Loucy (cell line): ENCODE measurements around the gene RALGPS2.

Source experiments
- H2AFZ ChIP-seq: fragments of 200-600 bp; sonication (generic); 2 replicates; pipeline ENCODE4 v1.6.0; 2016; ENCODE audit warnings: antibody characterized with exemption, mild to moderate bottlenecking, low read length, moderate library complexity
- H3F3A ChIP-seq: fragments of 200-600 bp; 2 replicates; pipeline ENCODE4 v1.6.0; 2016; ENCODE audit warnings: antibody characterized with exemption, low read depth, mild to moderate bottlenecking
- H3K27me3 ChIP-seq: fragments of 200-600 bp; sonication (generic); 2 replicates; pipeline ENCODE4 v1.6.1; 2014; ENCODE audit warnings: low read length, mild to moderate bottlenecking; ENCODE audit not compliant: insufficient read depth, poor library complexity, severe bottlenecking
- H3K36me3 ChIP-seq: fragments of 200-600 bp; sonication (generic); 2 replicates; pipeline ENCODE4 v1.6.1; 2016; ENCODE audit warnings: low read length; ENCODE audit not compliant: insufficient read depth
- H3K4me1 ChIP-seq: fragments of 200-600 bp; sonication (generic); 2 replicates; pipeline ENCODE4 v1.5.1; 2014; ENCODE audit warnings: low read length, mild to moderate bottlenecking; ENCODE audit not compliant: insufficient read depth, poor library complexity, severe bottlenecking
- H3K4me2 ChIP-seq: fragments of 200-600 bp; sonication (generic); 2 replicates; pipeline ENCODE4 v1.6.0; 2014; ENCODE audit warnings: antibody characterized with exemption, low read length, low read depth, mild to moderate bottlenecking; ENCODE audit not compliant: poor library complexity, severe bottlenecking
- H3K4me3 ChIP-seq: fragments of 200-600 bp; sonication (generic); 2 replicates; pipeline ENCODE4 v1.5.1; 2014; ENCODE audit warnings: low read length, mild to moderate bottlenecking, mixed read lengths; ENCODE audit not compliant: poor library complexity, severe bottlenecking
- H3K79me2 ChIP-seq: fragments of 200-600 bp; sonication (generic); 2 replicates; pipeline ENCODE4 v1.6.1; 2014; ENCODE audit warnings: low read length; ENCODE audit not compliant: insufficient read depth
- H3K9ac ChIP-seq: fragments of 200-600 bp; sonication (generic); 2 replicates; pipeline ENCODE4 v1.6.0; 2014; ENCODE audit warnings: mild to moderate bottlenecking, low read depth, low read length, moderate library complexity; ENCODE audit not compliant: poor library complexity, severe bottlenecking
- H3K9me2 ChIP-seq: fragments of 200-600 bp; sonication (generic); replicated peaks from 2 replicates; pipeline ENCODE4 v1.6.1; 2016; ENCODE audit warnings: low read depth, low read length, mixed read lengths
- H3K9me3 ChIP-seq: fragments of 200-600 bp; sonication (generic); 2 replicates; pipeline ENCODE4 v1.6.1; 2014; ENCODE audit warnings: mild to moderate bottlenecking, antibody characterized with exemption, low read length, low read depth; ENCODE audit not compliant: insufficient read depth
- H4K20me1 ChIP-seq: fragments of 200-600 bp; sonication (generic); 2 replicates; pipeline ENCODE4 v1.6.0; 2014; ENCODE audit warnings: antibody characterized with exemption, low read length, mild to moderate bottlenecking; ENCODE audit not compliant: insufficient read depth, poor library complexity, severe bottlenecking
- CTCF ChIP-seq: fragments of 200-600 bp; sonication (generic); conservative IDR thresholded peaks from 2 replicates; pipeline ENCODE4 v1.5.1; 2014; ENCODE audit warnings: mild to moderate bottlenecking, antibody characterized with exemption, low read length
- EZH2phosphoT487 ChIP-seq: fragments of 200-600 bp; IDR thresholded peaks from 2 replicates; pipeline ENCODE4 v1.6.1; 2018; ENCODE audit warnings: antibody characterized with exemption, mild to moderate bottlenecking, moderate library complexity, borderline replicate concordance

Gene RALGPS2

DNA sequence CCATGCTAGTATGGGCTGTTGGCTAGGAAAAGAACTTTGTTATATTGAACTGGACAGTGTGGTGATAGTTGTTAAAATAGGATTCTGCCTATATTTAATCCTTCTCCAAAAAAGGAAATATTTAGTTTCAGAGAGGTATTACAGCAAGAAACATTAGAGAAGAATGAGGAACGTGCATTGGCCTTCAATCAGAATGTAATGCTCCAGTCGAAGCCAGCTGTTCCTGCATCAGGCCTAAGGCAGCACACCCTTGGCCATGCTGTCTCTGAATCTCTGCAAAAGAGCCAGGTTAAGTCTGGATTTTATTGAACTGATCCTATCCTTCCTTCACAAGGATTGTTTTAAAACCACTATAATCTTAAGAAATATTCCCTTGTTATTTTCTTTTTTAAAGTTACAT lies 35.3 kb upstream of the RALGPS2 start:
- Histone ChIP-seq H3F3A (no peaks in the 10 kb centered on the region), H3K4me1 (no peaks in the 10 kb centered on the region), H3K79me2 (no peaks in the 10 kb centered on the region), H4K20me1 (no peaks in the 10 kb centered on the region), H3K36me3 (no peaks in the 10 kb centered on the region), H3K4me3 (no peak overlapping the region), H2AFZ (no peak overlapping the region), H3K27me3 (no peaks in the 10 kb centered on the region), H3K4me2 (no peak overlapping the region), H3K9me2 (no peaks in the 10 kb centered on the region), H3K9ac (no peak overlapping the region), H3K9me3 (no peaks in the 10 kb centered on the region)
- TF ChIP-seq CTCF (no peak), EZH2phosphoT487 (no peak)

GRCh38 chr1:178690496-178690895 lies 34.5 kb upstream of the RALGPS2 start:
- Histone ChIP-seq H3K27me3 (no peaks in the 10 kb centered on the region), H3K9me3 (no peaks in the 10 kb centered on the region), H3K36me3 (no peaks in the 10 kb centered on the region), H3K9me2 (no peaks in the 10 kb centered on the region), H3F3A (no peaks in the 10 kb centered on the region), H3K4me1 (no peaks in the 10 kb centered on the region), H4K20me1 (no peaks in the 10 kb centered on the region), H3K9ac (no peak overlapping the region), H3K79me2 (no peaks in the 10 kb centered on the region), H2AFZ (no peak overlapping the region), H3K4me3 (no peak overlapping the region), H3K4me2 (no peak overlapping the region)
- TF ChIP-seq EZH2phosphoT487 = no peak
- no peak for TF ChIP-seq CTCF

- no peaks in the 10 kb centered on the region for H3K36me3 ChIP-seq
- no peaks in the 10 kb centered on the region for H3K9me2 ChIP-seq
- no peaks in the 10 kb centered on the region for H3K79me2 ChIP-seq
- H3F3A ChIP-seq = no peaks in the 10 kb centered on the region
- no peak overlapping the region for H3K4me3 ChIP-seq
- H2AFZ ChIP-seq = no peak overlapping the region
- H3K4me2 ChIP-seq = no peak overlapping the region
- no peaks in the 10 kb centered on the region for H3K27me3 ChIP-seq
- H3K4me1 ChIP-seq = no peaks in the 10 kb centered on the region
- H3K9me3 ChIP-seq = no peaks in the 10 kb centered on the region
- no peaks in the 10 kb centered on the region for H4K20me1 ChIP-seq
- H3K9ac ChIP-seq = no peak overlapping the region
- TF ChIP-seq CTCF (no peak), EZH2phosphoT487 (no peak)
Observed at GRCh38 chr1:178692564-178693327, 32.3 kb upstream of the RALGPS2 start.
